HG03432 (cell line): ENCODE measurements around the gene XPC.
"Not testable (repeated sequence)": the region's sequence is repeated elsewhere in the genome, so short reads cannot be mapped to it uniquely, and the experiment has no call there.

Source experiments
- ATAC-seq: cut with Tn5 transposase; IDR thresholded peaks from one replicate; pipeline ENCODE4 v1.9.1; 2021; ENCODE audit warnings: mild to moderate bottlenecking, moderate library complexity; ENCODE audit not compliant: unreplicated experiment

The XPC gene

GRCh38 chr3:14178247-14179113, at the start of gene XPC, which contains the start of gene LSM3:
XPC (minus strand) TSS chr3:14178601; CDS start chr3:14178568, 33 bp downstream.
LSM3 (plus strand) TSS chr3:14178817; CDS start chr3:14178861, 44 bp downstream.
- ATAC-seq = peak; percentile 94

- ATAC-seq = no peak
Measured at GRCh38 chr3:14227856-14228255, 49.5 kb upstream of the XPC start.

- ATAC-seq = not testable (repeated sequence)
Measured at GRCh38 chr3:14226351-14226750, 48.0 kb upstream of the XPC start.

GRCh38 chr3:14225421-14225820, 47.0 kb upstream of the XPC start:
- no peak for ATAC-seq

- ATAC-seq = no peak
Measured at GRCh38 chr3:14224895-14225294, 46.5 kb upstream of the XPC start.

GRCh38 chr3:14223595-14223994, 45.2 kb upstream of the XPC start:
- peak; percentile 49 for ATAC-seq

- no peak for ATAC-seq
Measured at GRCh38 chr3:14222900-14223594, 44.6 kb upstream of the XPC start.

GRCh38 chr3:14222457-14222856, 44.1 kb upstream of the XPC start:
- ATAC-seq = no peak

- ATAC-seq = no peak
Measured at GRCh38 chr3:14221902-14222301, 43.5 kb upstream of the XPC start.

- no peak for ATAC-seq
Measured at GRCh38 chr3:14220933-14221332, 42.5 kb upstream of the XPC start.

GRCh38 chr3:14218355-14218754, 40.0 kb upstream of the XPC start:
- ATAC-seq = no peak

GRCh38 chr3:14216257-14217048, 38.1 kb upstream of the XPC start:
- ATAC-seq = no peak

GRCh38 chr3:14214764-14215163, 36.4 kb upstream of the XPC start:
- ATAC-seq = no peak

- no peak for ATAC-seq
Measured at GRCh38 chr3:14213066-14213774, 34.8 kb upstream of the XPC start.

- ATAC-seq = no peak
Measured at GRCh38 chr3:14212032-14212431, 33.6 kb upstream of the XPC start.

- ATAC-seq = no peak
Measured at GRCh38 chr3:14211621-14212020, 33.2 kb upstream of the XPC start.

GRCh38 chr3:14210843-14211594, 32.6 kb upstream of the XPC start:
- ATAC-seq = no peak

GRCh38 chr3:14210290-14210688, 31.9 kb upstream of the XPC start:
- ATAC-seq = no peak

GRCh38 chr3:14209581-14210289, 31.3 kb upstream of the XPC start:
- no peak for ATAC-seq
